Measurements from ENCODE around the gene ADNP2. TPM values are rescaled to one million over a fixed set of nuclear protein-coding genes. Genes with fewer than 3 reads are reported as not detected.
A peak's percentile ranks its signal among the peaks of the same experiment; 100 is the strongest.

Gene ADNP2
- total RNA-seq, result 7.4 TPM
- long read RNA-seq, full-length matches to known transcripts, result 2 of 5 reads
- long read RNA-seq, partial matches to known transcripts, result 0 of 5 reads
- long read RNA-seq, other reads (novel, unspliced or antisense), result 3 of 5 reads

- peak; percentile 84 for DNase-seq (ENCODE audit: missing footprints)
- intact Hi-C loops (cut with DNase I), result loop anchor here (5.0 kb wide), 2 partner anchors 72 to 122 kb away; partner anchors contain the start of gene TXNL4A
- peak; percentile 89 for ATAC-seq
Observed at GRCh38 chr18:80108739-80109675, at the start of gene ADNP2. Gene ADNP2 (plus strand): TSS chr18:80109262. CDS start chr18:80117543, 8,281 bp downstream.

GRCh38 chr18:80059945-80060344 lies 49.1 kb upstream of the ADNP2 start:
- intact Hi-C loops (cut with DNase I), result no loop called here
- no peak for DNase-seq (ENCODE audit: missing footprints)
- no peak for ATAC-seq

- no peak for ATAC-seq
- intact Hi-C loops (cut with DNase I), result no loop called here
- peak; percentile 28 for DNase-seq (ENCODE audit: missing footprints)
Observed at GRCh38 chr18:80065705-80066104, 43.4 kb upstream of the ADNP2 start.

GRCh38 chr18:80067321-80067720 lies 41.7 kb upstream of the ADNP2 start:
- no peak for ATAC-seq
- intact Hi-C loops (cut with DNase I), result no loop called here
- no peak for DNase-seq (ENCODE audit: missing footprints)

GRCh38 chr18:80067897-80068296 lies 41.2 kb upstream of the ADNP2 start:
- DNase-seq (ENCODE audit: missing footprints) (no peak), ATAC-seq (no peak)
- intact Hi-C loops (cut with DNase I), result no loop called here

- intact Hi-C loops (cut with DNase I), result no loop called here
- no peak for ATAC-seq
- no peak for DNase-seq (ENCODE audit: missing footprints)
Observed at GRCh38 chr18:80068571-80069272, 40.3 kb upstream of the ADNP2 start.

GRCh38 chr18:80070825-80071224 lies 38.2 kb upstream of the ADNP2 start:
- intact Hi-C loops (cut with DNase I), result no loop called here
- DNase-seq (ENCODE audit: missing footprints) (no peak), ATAC-seq (no peak)

- no peak for ATAC-seq
- intact Hi-C loops (cut with DNase I), result no loop called here
- no peak for DNase-seq (ENCODE audit: missing footprints)
Observed at GRCh38 chr18:80074183-80074582, 34.9 kb upstream of the ADNP2 start.

GRCh38 chr18:80074697-80075096 lies 34.4 kb upstream of the ADNP2 start:
- DNase-seq (ENCODE audit: missing footprints) (no peak), ATAC-seq (no peak)
- intact Hi-C loops (cut with DNase I), result no loop called here

- ATAC-seq, result no peak
- intact Hi-C loops (cut with DNase I), result no loop called here
- no peak for DNase-seq (ENCODE audit: missing footprints)
Observed at GRCh38 chr18:80075940-80076339, 33.1 kb upstream of the ADNP2 start.

- intact Hi-C loops (cut with DNase I), result no loop called here
- no peak for DNase-seq (ENCODE audit: missing footprints)
- ATAC-seq, result no peak
Observed at GRCh38 chr18:80076379-80076778, 32.7 kb upstream of the ADNP2 start.

GRCh38 chr18:80077873-80078272 lies 31.2 kb upstream of the ADNP2 start:
- no peak for ATAC-seq
- DNase-seq (ENCODE audit: missing footprints), result no peak
- intact Hi-C loops (cut with DNase I), result no loop called here

GRCh38 chr18:80086281-80086680 lies 22.8 kb upstream of the ADNP2 start:
- ATAC-seq (no peak), DNase-seq (ENCODE audit: missing footprints) (no peak)
- intact Hi-C loops (cut with DNase I), result no loop called here

- ATAC-seq (no peak), DNase-seq (ENCODE audit: missing footprints) (no peak)
- intact Hi-C loops (cut with DNase I), result no loop called here
Observed at GRCh38 chr18:80088036-80088435, 21.0 kb upstream of the ADNP2 start.

GRCh38 chr18:80088823-80089222 lies 20.2 kb upstream of the ADNP2 start:
- intact Hi-C loops (cut with DNase I), result no loop called here
- no peak for DNase-seq (ENCODE audit: missing footprints)
- ATAC-seq, result no peak

GRCh38 chr18:80095414-80095813 lies 13.6 kb upstream of the ADNP2 start:
- ATAC-seq (no peak), DNase-seq (ENCODE audit: missing footprints) (no peak)
- intact Hi-C loops (cut with DNase I), result no loop called here

- DNase-seq (ENCODE audit: missing footprints) (no peak), ATAC-seq (no peak)
- intact Hi-C loops (cut with DNase I), result no loop called here
Observed at GRCh38 chr18:80096032-80096565, 13.0 kb upstream of the ADNP2 start.

- intact Hi-C loops (cut with DNase I), result no loop called here
- ATAC-seq (no peak), DNase-seq (ENCODE audit: missing footprints) (no peak)
Observed at GRCh38 chr18:80097201-80097600, 11.9 kb upstream of the ADNP2 start.

GRCh38 chr18:80103231-80103630 lies 5.8 kb upstream of the ADNP2 start:
- ATAC-seq (no peak), DNase-seq (ENCODE audit: missing footprints) (no peak)
- intact Hi-C loops (cut with DNase I), result no loop called here

GRCh38 chr18:80104364-80104779 lies 4.7 kb upstream of the ADNP2 start:
- intact Hi-C loops (cut with DNase I), result no loop called here
- no peak for DNase-seq (ENCODE audit: missing footprints)

More at GRCh38 chr18:80104364-80104779, 4.7 kb upstream of the ADNP2 start:
- ATAC-seq, result no peak
